GM12878 (cell line): ENCODE results near the gene TMEM263. TPM values are rescaled to one million over a fixed set of nuclear protein-coding genes. Genes with fewer than 3 reads are reported as not detected.

ENCODE experiments used
- ATAC-seq: fragments of 200-7000 bp; cut with Tn5 transposase; 3 replicates; pipeline ENCODE4 v1.9.1; 2020; ENCODE audit warnings: mild to moderate bottlenecking, moderate library complexity
- BruUV-seq: library from RNA; stranded (reverse); fragments of 400-500 nt; replicated peaks from 2 replicates; lab custom pipeline; 2021; lab: Mats Ljungman, UMichigan
- CTCF ChIA-PET: fragments of 300-600 bp; sonication (Branson Sonifier 250); formaldehyde crosslinking; extraction: SDS; loops from one replicate; lab custom pipeline; 2021; ENCODE audit warnings: inconsistent platforms; lab: Yijun Ruan, JAX
- POLR2A ChIA-PET: fragments of 350-600 bp; formaldehyde crosslinking; extraction: SDS; loops from one replicate; lab custom pipeline; 2021; ENCODE audit warnings: inconsistent platforms; lab: Charles Lee
- RAD21 ChIA-PET: fragments of 300-600 bp; sonication (Branson Sonifier 250); formaldehyde crosslinking; loops from one replicate; lab custom pipeline; 2023; ENCODE audit warnings: antibody characterized with exemption; ENCODE audit not compliant: unreplicated experiment; lab: Charles Lee
- SMC1A ChIA-PET: fragments of 300-600 bp; sonication (Branson Sonifier 250); formaldehyde crosslinking; loops from one replicate; lab custom pipeline; 2023; ENCODE audit not compliant: unreplicated experiment, uncharacterized antibody; lab: Charles Lee
- DNase-seq: peaks from one replicate; pipeline ENCODE4 v3.0.0-alpha.2; 2011; ENCODE audit warnings: low read depth, low spot score
- FAIRE-seq: peaks from 3 replicates; lab custom pipeline; 2011; peaks lifted over from hg19 to GRCh38; lab: Jason Lieb, UNC
- H2AFZ ChIP-seq: 2 replicates; pipeline ENCODE4 v1.6.0; 2011; ENCODE audit warnings: low read depth, low read length, control low read depth; ENCODE audit not compliant: control insufficient read depth
- H3K27ac ChIP-seq: 2 replicates; pipeline ENCODE4 v1.5.1; 2011; ENCODE audit warnings: control low read depth; ENCODE audit not compliant: control insufficient read depth, insufficient read depth
- H3K27me3 ChIP-seq, 2 experiments: replicated peaks in 1 of 2; 2 replicates each; pipeline versions ENCODE4 v1.6.0 to v1.6.1; 2011; ENCODE audit warnings: low read length in 1 of 2; ENCODE audit not compliant: control insufficient read depth in 2 of 2, insufficient read depth in 2 of 2
- H3K36me3 ChIP-seq, 2 experiments: 2 replicates each; pipeline ENCODE4 v1.5.1; 2011; ENCODE audit warnings: low read length in 1 of 2; ENCODE audit not compliant: control insufficient read depth in 2 of 2, insufficient read depth in 2 of 2
- H3K4me1 ChIP-seq: 2 replicates; pipeline ENCODE4 v1.6.1; 2011; ENCODE audit warnings: mild to moderate bottlenecking, low read length, moderate library complexity, mixed read lengths; ENCODE audit not compliant: control insufficient read depth, insufficient read depth
- H3K4me2 ChIP-seq: 2 replicates; pipeline ENCODE4 v1.6.0; 2011; ENCODE audit warnings: control low read depth; ENCODE audit not compliant: control insufficient read depth, insufficient read depth
- H3K4me3 ChIP-seq: fragments of 200-600 bp; sonication (generic); 2 replicates; pipeline ENCODE4 v1.5.1; 2016
- H3K79me2 ChIP-seq: 2 replicates; pipeline ENCODE4 v1.6.0; 2011; ENCODE audit warnings: low read length; ENCODE audit not compliant: control insufficient read depth, insufficient read depth
- H3K9ac ChIP-seq: 2 replicates; pipeline ENCODE4 v1.8.0; 2011; ENCODE audit warnings: low read length, control low read depth, mixed read lengths; ENCODE audit not compliant: control insufficient read depth, insufficient read depth
- H3K9me3 ChIP-seq: replicated peaks from 3 replicates; pipeline ENCODE4 v1.5.1; 2011; ENCODE audit warnings: mild to moderate bottlenecking, low read length; ENCODE audit not compliant: control insufficient read depth, insufficient read depth
- H4K20me1 ChIP-seq: 2 replicates; pipeline ENCODE4 v1.6.0; 2011; ENCODE audit not compliant: control insufficient read depth, insufficient read depth
- ASH2L ChIP-seq: fragments of 300-600, 200-600 bp; sonication (generic); IDR thresholded peaks from 2 replicates; pipeline ENCODE4 v1.6.1; 2017; ENCODE audit warnings: low read depth, mild to moderate bottlenecking, borderline replicate concordance
- BCL3 ChIP-seq: IDR thresholded peaks from 2 replicates; pipeline ENCODE4 v1.6.1; 2011; ENCODE audit warnings: borderline replicate concordance, low read depth, mild to moderate bottlenecking, moderate library complexity, low read length; ENCODE audit not compliant: insufficient read depth, poor library complexity, severe bottlenecking
- HSF1 ChIP-seq: fragments of 150-350 bp; IDR thresholded peaks from 2 replicates; pipeline ENCODE4 v1.6.1; 2014; ENCODE audit warnings: mild to moderate bottlenecking, low read depth, low read length
- JUNB ChIP-seq: IDR thresholded peaks from 2 replicates; pipeline ENCODE4 v1.6.1; 2016; ENCODE audit warnings: antibody characterized with exemption, mild to moderate bottlenecking
- JUND ChIP-seq: IDR thresholded peaks from 2 replicates; pipeline ENCODE4 v1.6.1; 2012; ENCODE audit warnings: low read depth, mild to moderate bottlenecking, low read length, improper control_type of control experiment, moderate library complexity
- NR2C2 ChIP-seq: IDR thresholded peaks from 2 replicates; pipeline ENCODE4 v1.6.1; 2011; ENCODE audit warnings: borderline replicate concordance, low read depth; ENCODE audit not compliant: control insufficient read depth, insufficient read length
- WRNIP1 ChIP-seq: IDR thresholded peaks from 2 replicates; pipeline ENCODE4 v1.6.1; 2011; ENCODE audit warnings: low read depth, low read length, improper control_type of control experiment, borderline replicate concordance
- ZBTB40 ChIP-seq: fragments of 450-650 bp; IDR thresholded peaks from 2 replicates; pipeline ENCODE4 v1.6.1; 2016; ENCODE audit warnings: mild to moderate bottlenecking, moderate library complexity, borderline replicate concordance
- ZNF274 ChIP-seq: IDR thresholded peaks from one replicate; pipeline ENCODE4 v1.8.0; 2011; ENCODE audit not compliant: insufficient read length, insufficient read depth
- ZNF687 ChIP-seq: fragments of 450-650 bp; IDR thresholded peaks from 2 replicates; pipeline ENCODE4 v1.6.1; 2017; ENCODE audit warnings: mild to moderate bottlenecking, moderate library complexity
- WGBS: methylation state at CpG from one replicate; pipeline ENCODE4 v1.1.6; 2016; ENCODE audit warnings: low lambda C conversion rate; ENCODE audit not compliant: insufficient replicate concordance, insufficient coverage; ENCODE audit errors: missing lambda C conversion rate; 5-methylcytosine and 5-hydroxymethylcytosine counted together
- in situ Hi-C: fragments of 300-500 bp; cut with MboI; formaldehyde crosslinking; loops from 9 replicates; pipeline ENCODE4 v1.14.3; 2018; ENCODE audit warnings: mixed read lengths
- intact Hi-C: fragments of 100-400 bp; cut with micrococcal nuclease; formaldehyde crosslinking; loops from one replicate; pipeline ENCODE4 v1.14.2; 2022; ENCODE audit not compliant: unreplicated experiment
- polyA plus RNA-seq, 11 experiments: library from polyadenylated mRNA; depleted of rRNA in 4 of 11; unstranded in 6 of 11; stranded (reverse) in 5 of 11; fragments of >200 nt; fragmentation: Nextera tagmentation in 4 of 11; fragmentation: Illumina TruSeq in 1 of 11; extraction: Ambion mirVana in 4 of 11; extraction: Trizol in 1 of 11; gene quantifications; 1 replicate in 1 of 11; 2 replicates in 10 of 11; pipeline versions ENCODE4 v1.2.1 to v1.2.3, GENCODE V29; 2011 to 2016; ENCODE audit warnings: inconsistent platforms in 2 of 11, missing spikeins in 2 of 11, low read depth in 1 of 11
- total RNA-seq, 4 experiments: library from RNA; depleted of rRNA in 3 of 4; stranded (reverse); fragments of >200 nt in 3 of 4; fragmentation: Illumina TruSeq in 1 of 4; extraction: Trizol in 1 of 4; gene quantifications; 2 replicates each; pipeline versions ENCODE4 v1.2.1 to v1.2.3, GENCODE V29; 2013 to 2021

Gene TMEM263
- total and polyA plus RNA-seq, 10 of the 15 experiments (the other 5 are each of a cell fraction or from before 2014, with no cell fraction given) = 15.4 to 41.3 (median 27.6) TPM

- no peak for TF ChIP-seq NR2C2
Measured at GRCh38 chr12:106907846-106908245, 47.9 kb upstream of the TMEM263 start (continued).

GRCh38 chr12:106908561-106908960, 47.1 kb upstream of the TMEM263 start:
- Histone ChIP-seq H3K36me3 (no peaks in the 10 kb centered on the region), H3K27ac (no peak overlapping the region), H3K27me3 (no peaks in the 10 kb centered on the region; a peak in 1 of 4 replicates), H3K4me3 (no peak overlapping the region), H3K9me3 (no peaks in the 10 kb centered on the region; the same call in 1 of the 3 replicates), H2AFZ (no peak overlapping the region), H3K4me1 (peaks cover 26% of the 10 kb centered on the region), H3K9ac (no peak overlapping the region), H4K20me1 (no peaks in the 10 kb centered on the region), H3K79me2 (no peaks in the 10 kb centered on the region), H3K4me2 (no peak overlapping the region)
- DNase-seq (no peak), ATAC-seq (no peak), FAIRE-seq (no peak)
- 22% methylated on average over 3 of the region's 3 CpGs for WGBS
- ChIA-PET CTCF (interaction anchor here (1.0 to 10.8 kb wide), 3 partner anchors 10 to 127 kb away, joined by 3 to 102 read pairs (median 6); no protein-coding TSS in a partner anchor), POLR2A (no interaction called here), SMC1A (interaction anchor here (1.2 to 2.4 kb wide), 6 partner anchors 9 to 550 kb away, joined by 3 to 14 read pairs (median 5); no protein-coding TSS in a partner anchor), RAD21 (interaction anchor here (0.8 to 1.3 kb wide), 2 partner anchors 10 to 550 kb away, joined by 3 to 4 read pairs; partner anchors contain the start of gene POLR3B)
- no TSS peak for BruUV-seq
- in situ Hi-C loops (no loop called here), intact Hi-C loops (no loop called here)
- TF ChIP-seq JUND (no peak), BCL3 (no peak), ASH2L (no peak), JUNB (no peak), WRNIP1 (no peak), HSF1 (no peak), ZBTB40 (no peak), ZNF274 (no peak), ZNF687 (no peak)
